Esophagus squamous epithelium (tissue), 5 donors: ENCODE data around the gene EHMT1. TPM values are rescaled to one million over a fixed set of nuclear protein-coding genes. Genes with fewer than 3 reads are reported as not detected.

Experiments used
- DNase-seq: peaks from one replicate; lab custom pipeline; 2025; lab: John Stamatoyannopoulos, UW
- H3K27ac ChIP-seq, 4 donors: fragments of 200-600 bp; sonication (generic); one replicate each; pipeline ENCODE4 v1.5.1; 2016 to 2019; ENCODE audit warnings: mild to moderate bottlenecking in 1 of 4
- H3K27me3 ChIP-seq, 4 donors: fragments of 200-600 bp; sonication (generic); 1 replicate in 3 of 4; 2 replicates in 1 of 4; pipeline versions ENCODE4 v1.5.1 to v1.6.0; 2017 to 2021; ENCODE audit warnings: antibody characterized with exemption in 1 of 4
- H3K36me3 ChIP-seq, 3 donors: fragments of 200-600 bp; sonication (generic); one replicate each; pipeline ENCODE4 v1.5.1; 2016 to 2019
- H3K4me1 ChIP-seq, 3 donors: fragments of 200-600 bp; sonication (generic); one replicate each; pipeline ENCODE4 v1.5.1; 2017 to 2019
- H3K4me3 ChIP-seq, 4 donors: fragments of 200-600 bp; sonication (generic); 1 replicate in 3 of 4; 2 replicates in 1 of 4; pipeline ENCODE4 v1.5.1; 2016 to 2019; ENCODE audit warnings: mild to moderate bottlenecking in 2 of 4, moderate library complexity in 1 of 4
- H3K9me3 ChIP-seq, 3 donors: fragments of 200-600 bp; sonication (generic); one replicate each; pipeline ENCODE4 v1.5.1; 2016 to 2019
- CTCF ChIP-seq, 6 experiments: fragments of 450-650 bp in 4 of 6; fragments of 200-600 bp in 2 of 6; sonication (generic) in 2 of 6; IDR thresholded peaks; one replicate each; pipeline ENCODE4 v1.5.1; 2016 to 2019; ENCODE audit warnings: antibody characterized with exemption in 6 of 6, mild to moderate bottlenecking in 4 of 6, moderate library complexity in 4 of 6
- POLR2A ChIP-seq, 4 donors: fragments of 450-650 bp; IDR thresholded peaks; one replicate each; pipeline ENCODE4 v1.6.1; 2017; ENCODE audit warnings: antibody characterized with exemption in 4 of 4, mild to moderate bottlenecking in 4 of 4, moderate library complexity in 3 of 4
- WGBS, 2 donors: methylation state at CpG; one replicate each; pipeline ENCODE4 v1.1.5; 2018; 5-methylcytosine and 5-hydroxymethylcytosine counted together
- intact Hi-C: fragments of 100-400 bp; cut with DNase I; formaldehyde crosslinking; loops from one replicate; pipeline ENCODE4 v1.15.0; 2022
- total RNA-seq, 4 donors: library from RNA; depleted of rRNA; stranded (reverse); fragments of >200 nt; gene quantifications; one replicate each; pipeline ENCODE4 v1.1.0, GENCODE V29; 2016
- donor health status: DM: yes; HTN: yes; CAD: no.

EHMT1 gene
- total RNA-seq, 4 donors from 2014 or later = 42.8 to 87.0 (median 65.0) TPM

GRCh38 chr9:137664676-137665075 is 45.9 kb downstream of the EHMT1 start:
- no peak overlapping the region for H3K4me3 ChIP-seq
- peaks cover 0 to 15% (median 10%) of the 10 kb centered on the region in 3 donors for H3K36me3 ChIP-seq
- WGBS, 2 donors = 70 to 73% methylated on average over 5 to 6 of the region's 7 CpGs
- no peak overlapping the region for H3K27ac ChIP-seq
- DNase-seq = no peak
- no peaks in the 10 kb centered on the region for H3K9me3 ChIP-seq
- intact Hi-C loops = no loop called here
- TF ChIP-seq CTCF (IDR thresholded peaks at IDR 0.05) (no peak), POLR2A (IDR thresholded peaks at IDR 0.05) (no peak)
- H3K27me3 ChIP-seq = no peaks in the 10 kb centered on the region
- peaks cover 0 to 17% (median 4%) of the 10 kb centered on the region in 3 donors for H3K4me1 ChIP-seq

GRCh38 chr9:137665226-137665625 is 46.4 kb downstream of the EHMT1 start:
- Histone ChIP-seq H3K36me3 (peaks cover 0 to 19% (median 10%) of the 10 kb centered on the region in 3 donors), H3K27me3 (no peaks in the 10 kb centered on the region), H3K4me3 (no peak overlapping the region), H3K4me1 (peaks cover 4 to 23% (median 5%) of the 10 kb centered on the region in 3 donors), H3K9me3 (no peaks in the 10 kb centered on the region), H3K27ac (no peak overlapping the region)
- 94 to 98% methylated on average over 6 to 7 of the region's 7 CpGs for WGBS, 2 donors
- TF ChIP-seq POLR2A (IDR thresholded peaks at IDR 0.05) = no peak
- no peak for TF ChIP-seq CTCF (IDR thresholded peaks at IDR 0.05)
- DNase-seq = no peak
- intact Hi-C loops = no loop called here

- 82 to 86% methylated on average over 7 to 16 of the region's 18 CpGs for WGBS, 2 donors
- Histone ChIP-seq H3K4me1 (peaks cover 4 to 29% (median 12%) of the 10 kb centered on the region in 3 donors), H3K27ac (peak overlapping the region in 1 of 4 donors; percentile 10)
Measured at GRCh38 chr9:137665697-137666512, 47.1 kb downstream of the EHMT1 start.

GRCh38 chr9:137666513-137666822 is 47.7 kb downstream of the EHMT1 start:
- TF ChIP-seq CTCF (IDR thresholded peaks at IDR 0.05) (no peak), POLR2A (IDR thresholded peaks at IDR 0.05) (no peak)
- H3K36me3 ChIP-seq = peaks cover 0 to 19% (median 10%) of the 10 kb centered on the region in 3 donors
- DNase-seq = no peak
- intact Hi-C loops = no loop called here
- no peaks in the 10 kb centered on the region for H3K27me3 ChIP-seq
- H3K4me3 ChIP-seq = no peak overlapping the region
- H3K27ac ChIP-seq = peak overlapping the region in 1 of 4 donors; percentile 10
- H3K4me1 ChIP-seq = peaks cover 4 to 32% (median 13%) of the 10 kb centered on the region in 3 donors
- H3K9me3 ChIP-seq = no peaks in the 10 kb centered on the region
- 72 to 76% methylated on average over 2 to 5 of the region's 8 CpGs for WGBS, 2 donors

More at GRCh38 chr9:137665697-137666512, 47.1 kb downstream of the EHMT1 start:
- no peaks in the 10 kb centered on the region for H3K9me3 ChIP-seq
- TF ChIP-seq POLR2A (IDR thresholded peaks at IDR 0.05) (no peak), CTCF (IDR thresholded peaks at IDR 0.05) (no peak)
- DNase-seq = no peak
- H3K27me3 ChIP-seq = no peaks in the 10 kb centered on the region
- H3K36me3 ChIP-seq = peaks cover 0 to 19% (median 10%) of the 10 kb centered on the region in 3 donors
- intact Hi-C loops = no loop called here
- no peak overlapping the region for H3K4me3 ChIP-seq

GRCh38 chr9:137666955-137667670 is 48.3 kb downstream of the EHMT1 start:
- no peak for DNase-seq
- intact Hi-C loops = no loop called here
- Histone ChIP-seq H3K4me3 (no peak overlapping the region), H3K27ac (no peak overlapping the region), H3K36me3 (peaks cover 0 to 19% (median 10%) of the 10 kb centered on the region in 3 donors), H3K4me1 (peaks cover 4 to 32% (median 13%) of the 10 kb centered on the region in 3 donors), H3K27me3 (no peaks in the 10 kb centered on the region), H3K9me3 (no peaks in the 10 kb centered on the region)
- 61 to 69% methylated on average over 16 of the region's 16 CpGs for WGBS, 2 donors
- TF ChIP-seq POLR2A (IDR thresholded peaks at IDR 0.05) (no peak), CTCF (IDR thresholded peaks at IDR 0.05) (no peak)
